Astrocyte (in vitro differentiated cells and primary cell): ENCODE data around the gene OPCML. TPM values are rescaled to one million over a fixed set of nuclear protein-coding genes. Genes with fewer than 3 reads are reported as not detected.

Experiments used
- DNase-seq: peaks from one replicate; pipeline ENCODE4 v3.0.0-alpha.2; 2010; ENCODE audit warnings: low read depth
- FAIRE-seq: peaks from 2 replicates; lab custom pipeline; 2011; peaks lifted over from hg19 to GRCh38; lab: Jason Lieb, UNC
- H2AFZ ChIP-seq: 2 replicates; pipeline ENCODE4 v1.6.0; 2012; ENCODE audit warnings: low read depth, low read length, inconsistent platforms
- H3K27ac ChIP-seq: 2 replicates; pipeline ENCODE4 v1.5.1; 2011; ENCODE audit warnings: low read depth, low read length, inconsistent platforms
- H3K27me3 ChIP-seq: 2 replicates; pipeline ENCODE4 v1.6.0; 2011; ENCODE audit warnings: low read length, inconsistent platforms; ENCODE audit not compliant: insufficient read depth
- H3K36me3 ChIP-seq: 2 replicates; pipeline ENCODE4 v1.5.1; 2011; ENCODE audit warnings: low read length, inconsistent platforms; ENCODE audit not compliant: insufficient read depth
- H3K4me1 ChIP-seq: 2 replicates; pipeline ENCODE4 v1.5.1; 2011; ENCODE audit warnings: low read length, inconsistent platforms; ENCODE audit not compliant: insufficient read depth
- H3K4me2 ChIP-seq: 2 replicates; pipeline ENCODE4 v1.6.0; 2012; ENCODE audit warnings: low read length, inconsistent platforms
- H3K4me3 ChIP-seq: 2 replicates; pipeline ENCODE4 v1.5.1; 2011; ENCODE audit warnings: low read depth, mild to moderate bottlenecking, low read length, inconsistent platforms; ENCODE audit not compliant: insufficient read depth
- H3K79me2 ChIP-seq: 2 replicates; pipeline ENCODE4 v1.6.0; 2012; ENCODE audit warnings: mild to moderate bottlenecking, low read length, inconsistent platforms; ENCODE audit not compliant: insufficient read depth
- H3K9ac ChIP-seq: 2 replicates; pipeline ENCODE4 v1.6.0; 2012; ENCODE audit warnings: mild to moderate bottlenecking, low read length, inconsistent platforms
- H3K9me3 ChIP-seq: 2 replicates; pipeline ENCODE4 v1.5.1; 2012; ENCODE audit warnings: low read depth, mild to moderate bottlenecking, low read length, inconsistent platforms; ENCODE audit not compliant: insufficient read depth
- H4K20me1 ChIP-seq: 2 replicates; pipeline ENCODE4 v1.6.0; 2012; ENCODE audit warnings: low read length, inconsistent platforms; ENCODE audit not compliant: insufficient read depth
- H3K27ac Mint-ChIP-seq: one replicate; pipeline ENCODE4 v1.8.0; 2021; ENCODE audit warnings: mild to moderate bottlenecking, mixed read lengths; ENCODE audit not compliant: unreplicated experiment
- H3K27me3 Mint-ChIP-seq: one replicate; pipeline ENCODE4 v1.8.0; 2021; ENCODE audit warnings: low read depth, mixed read lengths; ENCODE audit not compliant: unreplicated experiment
- H3K36me3 Mint-ChIP-seq: one replicate; pipeline ENCODE4 v1.8.0; 2021; ENCODE audit warnings: low read depth, mixed read lengths; ENCODE audit not compliant: unreplicated experiment
- H3K4me1 Mint-ChIP-seq: one replicate; pipeline ENCODE4 v1.8.0; 2021; ENCODE audit warnings: low read depth, mixed read lengths; ENCODE audit not compliant: unreplicated experiment
- H3K4me3 Mint-ChIP-seq: one replicate; pipeline ENCODE4 v1.8.0; 2021; ENCODE audit warnings: mild to moderate bottlenecking, moderate library complexity, mixed read lengths; ENCODE audit not compliant: unreplicated experiment
- H3K9me3 Mint-ChIP-seq: one replicate; pipeline ENCODE4 v1.8.0; 2021; ENCODE audit warnings: mild to moderate bottlenecking, mixed read lengths; ENCODE audit not compliant: unreplicated experiment
- CTCF ChIP-seq: IDR thresholded peaks from 2 replicates; pipeline ENCODE4 v1.5.1; 2011; ENCODE audit warnings: low read depth, mild to moderate bottlenecking, inconsistent platforms, low read length, moderate library complexity; ENCODE audit not compliant: insufficient read depth
- EZH2 ChIP-seq: IDR thresholded peaks from 2 replicates; pipeline ENCODE4 v1.6.1; 2012; ENCODE audit warnings: mild to moderate bottlenecking, low read length, inconsistent platforms; ENCODE audit not compliant: insufficient read depth
- total RNA-seq: library from RNA; stranded (reverse); gene quantifications from 2 replicates; pipeline ENCODE4 v1.2.1, GENCODE V29; 2021

OPCML gene
- total RNA-seq, 1 donor from 2014 or later, result 7.9 TPM

DNA sequence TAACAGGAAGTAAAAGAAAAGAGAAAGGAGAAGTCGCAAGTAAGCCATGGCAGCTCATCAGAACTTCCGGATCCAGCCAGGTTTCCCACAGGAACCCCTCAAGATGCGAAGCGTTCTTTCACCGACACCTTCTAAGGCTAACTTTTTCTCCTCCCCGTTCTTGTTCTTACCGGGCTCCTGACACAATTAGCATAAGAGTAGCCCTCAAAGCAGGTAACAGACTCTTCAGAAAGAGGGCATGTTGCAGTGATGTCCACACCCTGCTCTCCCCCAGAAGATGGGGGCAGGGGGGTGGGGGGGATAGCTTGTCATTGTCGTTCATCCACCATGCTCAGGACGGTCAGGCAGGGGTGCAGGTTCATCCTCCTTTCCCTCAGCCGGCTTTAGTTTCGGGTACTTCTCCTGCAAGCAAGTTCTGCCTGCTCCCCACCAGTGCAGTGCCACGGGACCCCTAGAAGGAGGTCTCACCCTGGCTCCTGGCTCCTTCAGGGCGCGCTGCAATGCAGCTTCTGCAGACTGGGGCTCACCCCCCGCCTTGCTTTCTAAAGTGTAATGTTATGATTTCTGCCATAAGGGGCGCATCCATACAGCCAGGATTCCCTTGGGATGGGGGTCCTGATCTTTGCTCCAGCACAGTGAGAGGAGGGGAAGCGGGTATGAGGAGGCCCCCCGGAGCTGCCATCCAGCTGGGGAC lies 2.3 kb downstream of the OPCML start:
- FAIRE-seq, result no peak
- no peaks in the 10 kb centered on the region for H3K27me3 ChIP-seq
- H3K27ac Mint-ChIP-seq, result no peak overlapping the region

GRCh38 chr11:133526790-133527189 lies 5.5 kb downstream of the OPCML start:
- TF ChIP-seq EZH2 (no peak), CTCF (no peak)
- H4K20me1 ChIP-seq, result no peaks in the 10 kb centered on the region
- no peaks in the 10 kb centered on the region for H3K4me1 ChIP-seq
- H3K9me3 Mint-ChIP-seq, result no peaks in the 10 kb centered on the region
- H3K4me2 ChIP-seq, result no peak overlapping the region
- H3K27ac Mint-ChIP-seq, result no peak overlapping the region
- no peak overlapping the region for H3K27ac ChIP-seq
- H3K9me3 ChIP-seq, result no peaks in the 10 kb centered on the region
- FAIRE-seq, result no peak
- no peaks in the 10 kb centered on the region for H3K36me3 ChIP-seq
- no peak overlapping the region for H2AFZ ChIP-seq
- peaks cover 59% of the 10 kb centered on the region for H3K27me3 Mint-ChIP-seq
- no peak overlapping the region for H3K9ac ChIP-seq
- H3K4me1 Mint-ChIP-seq, result peaks cover 4% of the 10 kb centered on the region
- H3K27me3 ChIP-seq, result no peaks in the 10 kb centered on the region
- no peaks in the 10 kb centered on the region for H3K79me2 ChIP-seq
- no peak overlapping the region for H3K4me3 Mint-ChIP-seq
- H3K36me3 Mint-ChIP-seq, result peaks cover 2% of the 10 kb centered on the region
- no peak for DNase-seq
- H3K4me3 ChIP-seq, result no peak overlapping the region

More for the DNA sequence above, 2.3 kb downstream of the OPCML start:
- Histone ChIP-seq H3K9me3 (no peaks in the 10 kb centered on the region), H3K4me1 (no peaks in the 10 kb centered on the region), H2AFZ (no peak overlapping the region), H3K79me2 (no peaks in the 10 kb centered on the region), H4K20me1 (no peaks in the 10 kb centered on the region), H3K36me3 (no peaks in the 10 kb centered on the region), H3K4me2 (no peak overlapping the region), H3K4me3 (no peak overlapping the region), H3K9ac (no peak overlapping the region), H3K27ac (no peak overlapping the region)
- Mint-ChIP-seq H3K9me3 (peaks cover 2% of the 10 kb centered on the region), H3K36me3 (peaks cover 2% of the 10 kb centered on the region), H3K27me3 (peaks cover 85% of the 10 kb centered on the region), H3K4me1 (no peaks in the 10 kb centered on the region), H3K4me3 (no peak overlapping the region)
- no peak for DNase-seq
- no peak for TF ChIP-seq CTCF
- no peak for TF ChIP-seq EZH2

- Mint-ChIP-seq H3K36me3 (peaks cover 2% of the 10 kb centered on the region), H3K27ac (no peak overlapping the region), H3K27me3 (peaks cover 51% of the 10 kb centered on the region), H3K4me1 (peaks cover 4% of the 10 kb centered on the region), H3K4me3 (no peak overlapping the region), H3K9me3 (no peaks in the 10 kb centered on the region)
- H3K27ac ChIP-seq, result no peak overlapping the region
- TF ChIP-seq EZH2, result no peak
- TF ChIP-seq CTCF, result no peak
- no peaks in the 10 kb centered on the region for H3K79me2 ChIP-seq
- no peak for DNase-seq
- no peak for FAIRE-seq
- H3K36me3 ChIP-seq, result no peaks in the 10 kb centered on the region
- no peaks in the 10 kb centered on the region for H3K27me3 ChIP-seq
- H3K9me3 ChIP-seq, result no peaks in the 10 kb centered on the region
- H4K20me1 ChIP-seq, result no peaks in the 10 kb centered on the region
- H3K4me3 ChIP-seq, result no peak overlapping the region
- no peak overlapping the region for H3K9ac ChIP-seq
- no peak overlapping the region for H2AFZ ChIP-seq
- H3K4me2 ChIP-seq, result no peak overlapping the region
- no peaks in the 10 kb centered on the region for H3K4me1 ChIP-seq
These were observed 6.3 kb downstream of the OPCML start for GRCh38 chr11:133525976-133526375.
